Measurements from ENCODE around the gene XRN1.

Gene XRN1

GRCh38 chr3:142267269-142267668, 180.6 kb downstream of the XRN1 start:
- DNase-seq: no peak

- DNase-seq: no peak
Measured at GRCh38 chr3:142263112-142263511, 184.7 kb downstream of the XRN1 start.

GRCh38 chr3:142259359-142259758, 188.5 kb downstream of the XRN1 start:
- no peak for DNase-seq

DNA sequence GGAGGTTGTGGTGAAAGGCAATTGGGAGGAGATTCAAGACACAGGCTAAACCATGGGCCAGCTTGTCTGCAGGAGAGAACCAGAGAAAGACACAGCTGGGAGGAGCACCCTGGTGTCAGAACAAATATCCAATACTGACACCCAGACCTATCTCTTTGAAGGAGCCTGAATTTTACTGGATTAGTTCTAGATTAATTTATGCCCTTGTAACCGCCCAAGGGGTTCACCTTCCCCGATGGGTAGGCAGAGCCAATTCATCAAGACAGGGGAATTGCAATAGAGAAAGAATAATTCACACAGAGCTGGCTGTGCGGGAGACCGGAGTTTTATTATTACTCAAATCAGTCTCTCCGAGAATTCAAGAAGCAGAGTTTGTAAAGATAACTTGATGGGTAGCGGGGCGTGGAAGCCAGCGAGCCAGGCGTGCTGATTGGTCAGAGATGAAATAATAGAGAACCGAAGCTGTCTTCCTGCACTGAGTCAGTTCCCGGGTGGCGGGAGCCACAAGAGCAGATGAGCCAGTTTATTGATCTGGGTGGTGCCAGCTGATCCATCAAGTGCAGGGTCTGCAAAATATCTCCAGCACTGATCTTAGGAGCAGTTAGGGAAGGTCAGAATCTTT, 191.0 kb downstream of the XRN1 start:
- DNase-seq: no peak
